SK-N-SH treated with all-trans-retinoic acid at 6 μM for 48 hours (cell line): ENCODE data around the gene PSEN2.

ENCODE experiments used
- ATAC-seq: fragments of 200-7000 bp; cut with Tn5 transposase; 3 replicates; pipeline ENCODE4 v1.9.1; 2020; ENCODE audit warnings: mild to moderate bottlenecking, moderate library complexity
- ARNTL ChIP-seq: fragments of 450-650 bp; formaldehyde crosslinking; IDR thresholded peaks from 2 replicates; pipeline ENCODE4 v1.5.0; 2020; ENCODE audit warnings: low read depth, mild to moderate bottlenecking, moderate library complexity, borderline replicate concordance
- BACH2 ChIP-seq: fragments of 250-450 bp; sonication (Bioruptor Pico); IDR thresholded peaks from 2 replicates; pipeline ENCODE4 v1.9.0; 2021; ENCODE audit warnings: mild to moderate bottlenecking, borderline replicate concordance
- CSDC2 ChIP-seq: fragments of 250-450 bp; sonication (Bioruptor Pico); IDR thresholded peaks from 2 replicates; pipeline ENCODE4 v1.5.0; 2020; ENCODE audit warnings: mild to moderate bottlenecking, moderate library complexity
- ESRRG ChIP-seq: fragments of 250-450 bp; sonication (Bioruptor Pico); IDR thresholded peaks from 2 replicates; pipeline ENCODE4 v1.6.1; 2021; ENCODE audit warnings: mild to moderate bottlenecking
- GLIS3 ChIP-seq: fragments of 250-450 bp; sonication (Bioruptor Pico); IDR thresholded peaks from 2 replicates; pipeline ENCODE4 v1.5.0; 2020; ENCODE audit warnings: mild to moderate bottlenecking, moderate library complexity
- ISL1 ChIP-seq: fragments of 250-450 bp; sonication (Bioruptor Pico); IDR thresholded peaks from 2 replicates; pipeline ENCODE4 v2.1.2; 2022; ENCODE audit warnings: mild to moderate bottlenecking, moderate library complexity
- OSR1 ChIP-seq: fragments of 250-450 bp; sonication (Bioruptor Pico); IDR thresholded peaks from 2 replicates; pipeline ENCODE4 v1.8.0; 2022; ENCODE audit warnings: moderate library complexity, mild to moderate bottlenecking, inconsistent platforms
- PATZ1 ChIP-seq: fragments of 250-450 bp; sonication (Bioruptor Pico); IDR thresholded peaks from 2 replicates; pipeline ENCODE4 v1.8.0; 2020; ENCODE audit warnings: mild to moderate bottlenecking, moderate library complexity, borderline replicate concordance
- PPARA ChIP-seq: fragments of 250-450 bp; sonication (Bioruptor Pico); IDR thresholded peaks from 2 replicates; pipeline ENCODE4 v1.5.0; 2020; ENCODE audit warnings: mild to moderate bottlenecking, borderline replicate concordance
- RARB ChIP-seq: fragments of 250-450 bp; sonication (Bioruptor Pico); IDR thresholded peaks from 2 replicates; pipeline ENCODE4 v1.8.0; 2021; ENCODE audit warnings: mild to moderate bottlenecking, moderate library complexity
- SNAI2 ChIP-seq: fragments of 250-450 bp; sonication (Bioruptor Pico); IDR thresholded peaks from 2 replicates; pipeline ENCODE4 v1.5.0; 2020; ENCODE audit warnings: mild to moderate bottlenecking, moderate library complexity
- TCF4 ChIP-seq: fragments of 250-450 bp; sonication (Bioruptor Pico); IDR thresholded peaks from 2 replicates; pipeline ENCODE4 v1.8.0; 2021; ENCODE audit warnings: mild to moderate bottlenecking, moderate library complexity, borderline replicate concordance
- TOX ChIP-seq: fragments of 250-450 bp; sonication (Bioruptor Pico); IDR thresholded peaks from 2 replicates; pipeline ENCODE4 v1.8.0; 2021; ENCODE audit warnings: mild to moderate bottlenecking, moderate library complexity, borderline replicate concordance
- TSHZ2 ChIP-seq: fragments of 250-450 bp; sonication (Bioruptor Pico); IDR thresholded peaks from 2 replicates; pipeline ENCODE4 v1.5.0; 2020; ENCODE audit warnings: mild to moderate bottlenecking, moderate library complexity
- ZC3H10 ChIP-seq: fragments of 250-450 bp; sonication (Bioruptor Pico); IDR thresholded peaks from 2 replicates; pipeline ENCODE4 v1.5.1; 2021; ENCODE audit warnings: mild to moderate bottlenecking, moderate library complexity
- ZFP30 ChIP-seq: fragments of 450-650 bp; formaldehyde crosslinking; IDR thresholded peaks from 2 replicates; pipeline ENCODE4 v1.5.0; 2022; ENCODE audit warnings: mild to moderate bottlenecking, moderate library complexity
- ZNF565 ChIP-seq: fragments of 450-650 bp; formaldehyde crosslinking; conservative IDR thresholded peaks from 2 replicates; pipeline ENCODE4 v1.5.0; 2020; ENCODE audit warnings: low read depth, mild to moderate bottlenecking, moderate library complexity
- ZNF70 ChIP-seq: fragments of 450-650 bp; formaldehyde crosslinking; IDR thresholded peaks from 2 replicates; pipeline ENCODE4 v1.5.0; 2020; ENCODE audit warnings: mild to moderate bottlenecking, moderate library complexity
- ZNF8 ChIP-seq: fragments of 450-650 bp; formaldehyde crosslinking; IDR thresholded peaks from 2 replicates; pipeline ENCODE4 v1.5.0; 2020; ENCODE audit warnings: mild to moderate bottlenecking, moderate library complexity
- TF ChIP-seq, protein P1 (sequence below): fragments of 250-450 bp; sonication (Bioruptor Pico); IDR thresholded peaks from 2 replicates; pipeline ENCODE4 v1.5.1; 2021; ENCODE audit warnings: mild to moderate bottlenecking, moderate library complexity
- TF ChIP-seq, protein P2 (sequence below): fragments of 250-450 bp; sonication (Bioruptor Pico); IDR thresholded peaks from 2 replicates; pipeline ENCODE4 v1.5.1; 2020; ENCODE audit warnings: low read depth, mild to moderate bottlenecking, moderate library complexity
- TF ChIP-seq, protein P3 (sequence below): fragments of 250-450 bp; sonication (Bioruptor Pico); IDR thresholded peaks from 2 replicates; pipeline ENCODE4 v1.8.0; 2021; ENCODE audit warnings: low read depth, mild to moderate bottlenecking, moderate library complexity, borderline replicate concordance

Gene PSEN2

GRCh38 chr1:226940806-226941067, 70.3 kb downstream of the PSEN2 start:
- TF ChIP-seq GLIS3, result no peak
- TF ChIP-seq ZNF8 (CRISPR knock-in tag), result no peak
- no peak for TF ChIP-seq OSR1 (CRISPR knock-in tag)
- no peak for TF ChIP-seq ISL1 (CRISPR knock-in tag)
- TF ChIP-seq ESRRG, result no peak
- TF ChIP-seq PATZ1, result no peak
- TF ChIP-seq, protein P1, sequence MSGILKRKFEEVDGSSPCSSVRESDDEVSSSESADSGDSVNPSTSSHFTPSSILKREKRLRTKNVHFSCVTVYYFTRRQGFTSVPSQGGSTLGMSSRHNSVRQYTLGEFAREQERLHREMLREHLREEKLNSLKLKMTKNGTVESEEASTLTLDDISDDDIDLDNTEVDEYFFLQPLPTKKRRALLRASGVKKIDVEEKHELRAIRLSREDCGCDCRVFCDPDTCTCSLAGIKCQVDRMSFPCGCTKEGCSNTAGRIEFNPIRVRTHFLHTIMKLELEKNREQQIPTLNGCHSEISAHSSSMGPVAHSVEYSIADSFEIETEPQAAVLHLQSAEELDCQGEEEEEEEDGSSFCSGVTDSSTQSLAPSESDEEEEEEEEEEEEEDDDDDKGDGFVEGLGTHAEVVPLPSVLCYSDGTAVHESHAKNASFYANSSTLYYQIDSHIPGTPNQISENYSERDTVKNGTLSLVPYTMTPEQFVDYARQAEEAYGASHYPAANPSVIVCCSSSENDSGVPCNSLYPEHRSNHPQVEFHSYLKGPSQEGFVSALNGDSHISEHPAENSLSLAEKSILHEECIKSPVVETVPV (CRISPR knock-in tag), result no peak
- TF ChIP-seq, protein P2, sequence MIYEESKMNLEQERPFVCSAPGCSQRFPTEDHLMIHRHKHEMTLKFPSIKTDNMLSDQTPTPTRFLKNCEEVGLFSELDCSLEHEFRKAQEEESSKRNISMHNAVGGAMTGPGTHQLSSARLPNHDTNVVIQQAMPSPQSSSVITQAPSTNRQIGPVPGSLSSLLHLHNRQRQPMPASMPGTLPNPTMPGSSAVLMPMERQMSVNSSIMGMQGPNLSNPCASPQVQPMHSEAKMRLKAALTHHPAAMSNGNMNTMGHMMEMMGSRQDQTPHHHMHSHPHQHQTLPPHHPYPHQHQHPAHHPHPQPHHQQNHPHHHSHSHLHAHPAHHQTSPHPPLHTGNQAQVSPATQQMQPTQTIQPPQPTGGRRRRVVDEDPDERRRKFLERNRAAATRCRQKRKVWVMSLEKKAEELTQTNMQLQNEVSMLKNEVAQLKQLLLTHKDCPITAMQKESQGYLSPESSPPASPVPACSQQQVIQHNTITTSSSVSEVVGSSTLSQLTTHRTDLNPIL (CRISPR knock-in tag), result no peak
- TF ChIP-seq, protein P3, sequence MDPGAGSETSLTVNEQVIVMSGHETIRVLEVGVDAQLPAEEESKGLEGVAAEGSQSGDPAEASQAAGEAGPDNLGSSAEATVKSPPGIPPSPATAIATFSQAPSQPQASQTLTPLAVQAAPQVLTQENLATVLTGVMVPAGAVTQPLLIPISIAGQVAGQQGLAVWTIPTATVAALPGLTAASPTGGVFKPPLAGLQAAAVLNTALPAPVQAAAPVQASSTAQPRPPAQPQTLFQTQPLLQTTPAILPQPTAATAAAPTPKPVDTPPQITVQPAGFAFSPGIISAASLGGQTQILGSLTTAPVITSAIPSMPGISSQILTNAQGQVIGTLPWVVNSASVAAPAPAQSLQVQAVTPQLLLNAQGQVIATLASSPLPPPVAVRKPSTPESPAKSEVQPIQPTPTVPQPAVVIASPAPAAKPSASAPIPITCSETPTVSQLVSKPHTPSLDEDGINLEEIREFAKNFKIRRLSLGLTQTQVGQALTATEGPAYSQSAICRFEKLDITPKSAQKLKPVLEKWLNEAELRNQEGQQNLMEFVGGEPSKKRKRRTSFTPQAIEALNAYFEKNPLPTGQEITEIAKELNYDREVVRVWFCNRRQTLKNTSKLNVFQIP (CRISPR knock-in tag), result no peak
- no peak for TF ChIP-seq ZFP30 (CRISPR knock-in tag)
- TF ChIP-seq RARB (CRISPR knock-in tag), result no peak
- no peak for TF ChIP-seq TSHZ2 (CRISPR knock-in tag)
- no peak for TF ChIP-seq ZC3H10 (CRISPR knock-in tag)
- TF ChIP-seq SNAI2 (CRISPR knock-in tag), result no peak
- no peak for TF ChIP-seq TOX (CRISPR knock-in tag)
- TF ChIP-seq CSDC2 (CRISPR knock-in tag), result no peak
- no peak for ATAC-seq

DNA sequence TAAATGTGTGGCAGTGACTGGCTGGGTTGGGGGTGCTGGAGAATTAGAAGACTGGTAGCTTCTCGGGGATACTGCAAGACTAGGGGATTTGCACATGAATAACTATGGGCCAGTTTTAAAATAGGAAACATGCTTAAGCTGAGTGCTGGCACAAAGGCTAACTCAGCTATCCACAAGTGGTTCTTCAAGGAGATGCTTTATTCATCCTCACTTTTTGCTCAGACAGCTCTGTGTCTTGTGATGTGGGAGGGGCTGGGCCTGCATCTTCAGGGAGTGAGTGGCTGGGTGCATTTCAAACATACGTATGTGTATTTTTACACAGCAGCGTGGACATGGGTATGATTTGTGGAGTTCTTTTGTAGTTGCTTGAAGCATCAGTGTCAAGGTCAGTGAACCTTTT, 72.0 kb downstream of the PSEN2 start:
- ATAC-seq, result no peak
- TF ChIP-seq, protein P1 (CRISPR knock-in tag), result no peak
- TF ChIP-seq ZFP30 (CRISPR knock-in tag) (no peak), PPARA (no peak), ZNF70 (no peak), TCF4 (CRISPR knock-in tag) (no peak)

GRCh38 chr1:226943156-226943555, 72.7 kb downstream of the PSEN2 start:
- ATAC-seq, result no peak
- TF ChIP-seq ZNF70 (no peak), TCF4 (CRISPR knock-in tag) (no peak), BACH2 (no peak), ZNF565 (no peak), ZC3H10 (CRISPR knock-in tag) (no peak), PATZ1 (no peak), CSDC2 (CRISPR knock-in tag) (no peak), TSHZ2 (CRISPR knock-in tag) (no peak), ARNTL (CRISPR knock-in tag) (no peak)
